ENCODE results near the gene SLC10A2. TPM values are rescaled to one million over a fixed set of nuclear protein-coding genes. Genes with fewer than 3 reads are reported as not detected.

SLC10A2 gene
- total RNA-seq, 2 donors from 2014 or later = not detected

- no peak for ATAC-seq (ENCODE audit: insufficient number of reproducible peaks, low FRiP score, low read depth)
- Histone ChIP-seq H3K27ac (no peak overlapping the region), H3K4me1 (ENCODE audit: control insufficient read depth in 1 of 2, low read depth in 2 of 2) (no peaks in the 10 kb centered on the region), H3K27me3 (replicated peaks; ENCODE audit: insufficient read depth) (no peaks in the 10 kb centered on the region), H3K9me3 (no peaks in the 10 kb centered on the region), H3K4me3 (no peak overlapping the region), H3K36me3 (no peaks in the 10 kb centered on the region)
- TF ChIP-seq CTCF (IDR thresholded peaks at IDR 0.05) = no peak
- no peak for DNase-seq (ENCODE audit: low spot score)
Observed at GRCh38 chr13:102999499-102999898, 66.7 kb downstream of the SLC10A2 start.

Other genes starting within 250 kb of the SLC10A2 start
- 10 to 100 TPM; 59.4 to 80.8 TPM for gene ERCC5, start 220.4 kb downstream of the SLC10A2 start, total RNA-seq

Measured in thoracic aorta (tissue), 2 donors.